ENCODE measurements around the gene PGLYRP1. TPM values are rescaled to one million over a fixed set of nuclear protein-coding genes. Genes with fewer than 3 reads are reported as not detected.

Gene PGLYRP1
- total RNA-seq, 1 experiment from 2014 or later = not detected

DNA sequence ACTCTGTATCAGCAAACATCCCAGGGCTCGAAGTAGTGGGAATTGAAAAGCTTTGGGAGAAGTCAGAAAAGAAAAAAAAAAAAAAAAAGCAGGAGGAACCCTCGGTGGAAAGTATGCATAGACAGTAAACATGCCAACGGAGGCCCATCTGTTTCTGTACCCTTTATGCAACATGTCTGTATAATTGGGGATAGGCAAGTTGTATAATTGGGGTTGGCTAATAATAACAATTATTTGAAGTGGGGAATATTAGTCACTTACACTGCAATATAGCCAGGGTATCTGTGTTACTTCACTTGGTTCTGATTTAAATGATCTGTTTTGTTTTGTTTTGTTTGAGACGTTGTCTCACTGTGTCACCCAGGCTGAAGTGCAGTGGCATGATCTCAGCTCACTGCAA is 30.0 kb upstream of the PGLYRP1 start:
- ChIA-PET CTCF (no interaction called here), POLR2A (no interaction called here), RAD21 (ENCODE audit: low non-redundant PET in 1 of 2, low total read pairs in 2 of 2, uncharacterized antibody in 2 of 2, unreplicated experiment in 2 of 2) (no interaction called here)
- Histone ChIP-seq H3K79me2 (ENCODE audit: insufficient read depth, low read length) (no peaks in the 10 kb centered on the region), H3K9me2 (ENCODE audit: insufficient read depth) (no peaks in the 10 kb centered on the region), H3K36me3 (ENCODE audit: control insufficient read depth in 1 of 2, insufficient read depth in 2 of 2, low read length in 2 of 2) (no peaks in the 10 kb centered on the region), H3K4me1 (ENCODE audit: control insufficient read depth in 1 of 2, insufficient read depth in 2 of 2, low read length in 2 of 2) (peaks cover 0 to 6% of the 10 kb centered on the region in 2 experiments; a peak in 1 of 4 replicates), H3K9me3 (ENCODE audit: control insufficient read depth in 1 of 2, insufficient read depth in 1 of 2, low read depth in 1 of 2, low read length in 2 of 2) (no peaks in the 10 kb centered on the region), H3K27me3 (ENCODE audit: insufficient read depth, low read length) (peaks cover 37% of the 10 kb centered on the region; the same call in 1 of the 2 replicates), H3K9ac (ENCODE audit: low read length) (no peak overlapping the region), H2AFZ (ENCODE audit: low read depth, low read length, poor library complexity, severe bottlenecking) (no peak overlapping the region), H4K20me1 (ENCODE audit: insufficient read depth) (0 out of 2 replicates have a peak, but pooled peaks cover 7% of the 10 kb centered on the region), H3K4me3 (replicated peaks in 1 of 2; ENCODE audit: low read depth in 1 of 2, low read length in 2 of 2) (no peak overlapping the region), H3K27ac (ENCODE audit: low read depth, low read length) (no peak overlapping the region), H3K4me2 (ENCODE audit: low read length) (no peak overlapping the region)
- TF ChIP-seq, protein P1, sequence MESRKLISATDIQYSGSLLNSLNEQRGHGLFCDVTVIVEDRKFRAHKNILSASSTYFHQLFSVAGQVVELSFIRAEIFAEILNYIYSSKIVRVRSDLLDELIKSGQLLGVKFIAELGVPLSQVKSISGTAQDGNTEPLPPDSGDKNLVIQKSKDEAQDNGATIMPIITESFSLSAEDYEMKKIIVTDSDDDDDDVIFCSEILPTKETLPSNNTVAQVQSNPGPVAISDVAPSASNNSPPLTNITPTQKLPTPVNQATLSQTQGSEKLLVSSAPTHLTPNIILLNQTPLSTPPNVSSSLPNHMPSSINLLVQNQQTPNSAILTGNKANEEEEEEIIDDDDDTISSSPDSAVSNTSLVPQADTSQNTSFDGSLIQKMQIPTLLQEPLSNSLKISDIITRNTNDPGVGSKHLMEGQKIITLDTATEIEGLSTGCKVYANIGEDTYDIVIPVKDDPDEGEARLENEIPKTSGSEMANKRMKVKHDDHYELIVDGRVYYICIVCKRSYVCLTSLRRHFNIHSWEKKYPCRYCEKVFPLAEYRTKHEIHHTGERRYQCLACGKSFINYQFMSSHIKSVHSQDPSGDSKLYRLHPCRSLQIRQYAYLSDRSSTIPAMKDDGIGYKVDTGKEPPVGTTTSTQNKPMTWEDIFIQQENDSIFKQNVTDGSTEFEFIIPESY (IDR thresholded peaks at IDR 0.05; ENCODE audit: extremely low read depth, insufficient replicate concordance, low read length) = no peak
- TF ChIP-seq, protein P2, sequence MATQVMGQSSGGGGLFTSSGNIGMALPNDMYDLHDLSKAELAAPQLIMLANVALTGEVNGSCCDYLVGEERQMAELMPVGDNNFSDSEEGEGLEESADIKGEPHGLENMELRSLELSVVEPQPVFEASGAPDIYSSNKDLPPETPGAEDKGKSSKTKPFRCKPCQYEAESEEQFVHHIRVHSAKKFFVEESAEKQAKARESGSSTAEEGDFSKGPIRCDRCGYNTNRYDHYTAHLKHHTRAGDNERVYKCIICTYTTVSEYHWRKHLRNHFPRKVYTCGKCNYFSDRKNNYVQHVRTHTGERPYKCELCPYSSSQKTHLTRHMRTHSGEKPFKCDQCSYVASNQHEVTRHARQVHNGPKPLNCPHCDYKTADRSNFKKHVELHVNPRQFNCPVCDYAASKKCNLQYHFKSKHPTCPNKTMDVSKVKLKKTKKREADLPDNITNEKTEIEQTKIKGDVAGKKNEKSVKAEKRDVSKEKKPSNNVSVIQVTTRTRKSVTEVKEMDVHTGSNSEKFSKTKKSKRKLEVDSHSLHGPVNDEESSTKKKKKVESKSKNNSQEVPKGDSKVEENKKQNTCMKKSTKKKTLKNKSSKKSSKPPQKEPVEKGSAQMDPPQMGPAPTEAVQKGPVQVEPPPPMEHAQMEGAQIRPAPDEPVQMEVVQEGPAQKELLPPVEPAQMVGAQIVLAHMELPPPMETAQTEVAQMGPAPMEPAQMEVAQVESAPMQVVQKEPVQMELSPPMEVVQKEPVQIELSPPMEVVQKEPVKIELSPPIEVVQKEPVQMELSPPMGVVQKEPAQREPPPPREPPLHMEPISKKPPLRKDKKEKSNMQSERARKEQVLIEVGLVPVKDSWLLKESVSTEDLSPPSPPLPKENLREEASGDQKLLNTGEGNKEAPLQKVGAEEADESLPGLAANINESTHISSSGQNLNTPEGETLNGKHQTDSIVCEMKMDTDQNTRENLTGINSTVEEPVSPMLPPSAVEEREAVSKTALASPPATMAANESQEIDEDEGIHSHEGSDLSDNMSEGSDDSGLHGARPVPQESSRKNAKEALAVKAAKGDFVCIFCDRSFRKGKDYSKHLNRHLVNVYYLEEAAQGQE (IDR thresholded peaks at IDR 0.05; ENCODE audit: low read depth) = no peak
- TF ChIP-seq EZH2 (IDR thresholded peaks at IDR 0.05) (no peak), CBX3 (IDR thresholded peaks at IDR 0.05; ENCODE audit: low read depth) (no peak)
- BruUV-seq (replicated peaks) = no TSS peak
- ATAC-seq = no peak
- intact Hi-C loops (cut with micrococcal nuclease) = no loop called here
- no peak for DNase-seq (ENCODE audit: low read depth, low spot score)

Data from HCT116 (cell line).